22Rv1 (cell line): ENCODE data around the gene MEIS2.

Experiments
- ZFX ChIP-seq: fragments of 450-650 bp; IDR thresholded peaks from 2 replicates; pipeline ENCODE4 v1.6.1; 2017; ENCODE audit warnings: antibody characterized with exemption, borderline replicate concordance
- TF ChIP-seq, protein P1 (sequence below): fragments of 450-650 bp; IDR thresholded peaks from 2 replicates; pipeline ENCODE4 v1.5.1; 2017; ENCODE audit warnings: mild to moderate bottlenecking

DNA sequence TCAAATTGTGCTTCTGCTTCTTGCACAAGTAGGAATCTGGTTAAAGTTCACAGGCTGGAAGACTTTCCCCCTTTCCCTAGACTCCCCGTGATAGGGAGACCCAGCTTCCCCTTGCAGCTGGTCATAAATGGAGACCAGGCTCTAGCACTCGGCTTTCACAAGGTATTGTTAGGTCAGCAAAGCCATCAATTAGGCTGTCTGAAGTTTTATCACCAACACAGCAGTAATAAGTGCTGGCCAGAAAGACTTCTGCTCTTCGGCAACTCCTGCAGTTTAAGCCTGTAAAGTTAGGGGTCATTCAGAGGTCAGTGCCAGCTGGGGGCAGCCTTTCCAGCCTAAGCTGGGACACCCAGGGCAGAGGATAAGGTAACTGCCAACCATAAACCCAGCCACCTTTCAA is 203.4 kb downstream of the MEIS2 start:
- TF ChIP-seq, protein P1, sequence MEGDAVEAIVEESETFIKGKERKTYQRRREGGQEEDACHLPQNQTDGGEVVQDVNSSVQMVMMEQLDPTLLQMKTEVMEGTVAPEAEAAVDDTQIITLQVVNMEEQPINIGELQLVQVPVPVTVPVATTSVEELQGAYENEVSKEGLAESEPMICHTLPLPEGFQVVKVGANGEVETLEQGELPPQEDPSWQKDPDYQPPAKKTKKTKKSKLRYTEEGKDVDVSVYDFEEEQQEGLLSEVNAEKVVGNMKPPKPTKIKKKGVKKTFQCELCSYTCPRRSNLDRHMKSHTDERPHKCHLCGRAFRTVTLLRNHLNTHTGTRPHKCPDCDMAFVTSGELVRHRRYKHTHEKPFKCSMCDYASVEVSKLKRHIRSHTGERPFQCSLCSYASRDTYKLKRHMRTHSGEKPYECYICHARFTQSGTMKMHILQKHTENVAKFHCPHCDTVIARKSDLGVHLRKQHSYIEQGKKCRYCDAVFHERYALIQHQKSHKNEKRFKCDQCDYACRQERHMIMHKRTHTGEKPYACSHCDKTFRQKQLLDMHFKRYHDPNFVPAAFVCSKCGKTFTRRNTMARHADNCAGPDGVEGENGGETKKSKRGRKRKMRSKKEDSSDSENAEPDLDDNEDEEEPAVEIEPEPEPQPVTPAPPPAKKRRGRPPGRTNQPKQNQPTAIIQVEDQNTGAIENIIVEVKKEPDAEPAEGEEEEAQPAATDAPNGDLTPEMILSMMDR = no peak
- TF ChIP-seq ZFX = no peak
